GM19438 (cell line): ENCODE measurements around the gene TAOK1.

Experiments used
- ATAC-seq: cut with Tn5 transposase; IDR thresholded peaks from one replicate; pipeline ENCODE4 v1.9.1; 2021; ENCODE audit warnings: low read depth; ENCODE audit not compliant: unreplicated experiment

Gene TAOK1

GRCh38 chr17:29567554-29568330 is 177.6 kb downstream of the TAOK1 start:
- ATAC-seq = peak; percentile 44

- ATAC-seq = no peak
Observed at GRCh38 chr17:29568331-29569244, 178.4 kb downstream of the TAOK1 start, which contains the start of gene TP53I13. Gene TP53I13 (plus strand): TSS chr17:29568701. CDS start chr17:29568759, 58 bp downstream.

GRCh38 chr17:29569245-29569950 is 179.2 kb downstream of the TAOK1 start:
- ATAC-seq = no peak

- no peak for ATAC-seq
Observed at GRCh38 chr17:29570521-29570920, 180.4 kb downstream of the TAOK1 start.

- ATAC-seq = no peak
Observed at GRCh38 chr17:29571486-29571882, 181.3 kb downstream of the TAOK1 start.

GRCh38 chr17:29571883-29572681 is 181.9 kb downstream of the TAOK1 start:
- ATAC-seq = no peak

GRCh38 chr17:29572691-29573557 is 182.8 kb downstream of the TAOK1 start:
- ATAC-seq = no peak

GRCh38 chr17:29573558-29573869 is 183.4 kb downstream of the TAOK1 start:
- no peak for ATAC-seq

- ATAC-seq = no peak
Observed at GRCh38 chr17:29573871-29574731, 183.9 kb downstream of the TAOK1 start.

GRCh38 chr17:29574732-29575510 is 184.8 kb downstream of the TAOK1 start:
- ATAC-seq = no peak

GRCh38 chr17:29575511-29576213 is 185.5 kb downstream of the TAOK1 start:
- ATAC-seq = no peak

GRCh38 chr17:29576214-29577000 is 186.2 kb downstream of the TAOK1 start:
- no peak for ATAC-seq

- no peak for ATAC-seq
Observed at GRCh38 chr17:29577001-29577370, 186.8 kb downstream of the TAOK1 start.

- ATAC-seq = no peak
Observed at GRCh38 chr17:29577385-29578211, 187.4 kb downstream of the TAOK1 start.
